ENCODE measurements around the gene PDCD7.

The PDCD7 gene

DNA sequence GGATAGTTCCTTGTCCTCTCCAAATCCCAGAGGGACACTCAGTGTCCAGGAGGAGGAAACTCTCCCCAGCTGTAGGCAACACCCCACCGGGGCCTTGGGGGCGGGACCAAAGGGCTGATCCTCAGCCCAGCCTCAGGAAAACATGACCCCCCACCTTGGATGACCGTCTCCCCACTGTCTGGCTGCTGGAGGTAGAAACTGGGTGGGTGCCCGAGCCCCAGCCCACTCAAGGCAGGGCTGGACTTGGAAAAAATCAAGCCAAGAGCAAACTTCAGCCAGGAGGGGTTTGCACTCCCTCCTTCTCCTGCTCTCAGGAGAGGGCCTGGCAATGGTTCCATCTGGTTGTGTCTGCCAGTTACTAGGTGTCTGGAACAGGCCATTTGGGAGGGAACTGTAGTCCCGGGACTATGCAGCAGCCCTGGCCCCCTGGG, 62.2 kb downstream of the PDCD7 start:
- no peak for DNase-seq

DNA sequence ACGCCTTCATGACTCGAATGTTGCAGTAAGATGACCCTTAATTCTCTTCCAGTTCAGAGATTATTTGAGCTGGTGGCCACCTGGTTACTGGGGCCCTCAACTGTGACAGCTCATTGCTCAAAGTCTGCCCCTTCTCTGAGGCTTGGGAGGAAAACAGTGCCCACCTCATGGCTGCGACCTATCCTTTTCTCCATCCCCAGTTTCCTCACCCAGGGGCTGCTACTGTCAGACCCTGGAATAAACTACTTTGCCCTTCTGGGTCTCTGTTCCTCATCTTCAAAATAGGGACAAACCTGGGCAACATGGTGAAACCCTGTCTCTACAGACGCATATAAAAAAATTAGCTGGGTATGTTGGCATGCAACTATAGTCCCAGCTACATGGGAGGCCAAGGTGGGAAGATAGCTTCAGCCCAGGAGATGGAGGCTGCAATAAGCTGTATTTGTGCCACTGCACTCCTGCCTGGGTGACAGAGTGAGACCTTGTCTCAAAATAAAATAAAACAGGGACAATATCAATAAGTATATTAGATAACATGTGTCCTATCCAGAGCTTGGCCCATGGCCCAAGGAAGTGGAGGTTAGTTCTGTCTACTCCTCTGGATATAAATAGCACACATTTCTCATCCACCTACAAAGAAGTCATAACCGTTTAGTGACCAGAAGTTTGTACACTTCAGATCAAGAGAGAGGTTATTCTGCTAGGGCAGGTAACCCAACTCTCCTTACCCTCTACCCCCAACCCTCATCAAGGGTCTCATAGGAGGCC, 63.6 kb downstream of the PDCD7 start:
- DNase-seq, result no peak

GRCh38 chr15:65069179-65069578, 64.4 kb downstream of the PDCD7 start:
- no peak for DNase-seq

DNA sequence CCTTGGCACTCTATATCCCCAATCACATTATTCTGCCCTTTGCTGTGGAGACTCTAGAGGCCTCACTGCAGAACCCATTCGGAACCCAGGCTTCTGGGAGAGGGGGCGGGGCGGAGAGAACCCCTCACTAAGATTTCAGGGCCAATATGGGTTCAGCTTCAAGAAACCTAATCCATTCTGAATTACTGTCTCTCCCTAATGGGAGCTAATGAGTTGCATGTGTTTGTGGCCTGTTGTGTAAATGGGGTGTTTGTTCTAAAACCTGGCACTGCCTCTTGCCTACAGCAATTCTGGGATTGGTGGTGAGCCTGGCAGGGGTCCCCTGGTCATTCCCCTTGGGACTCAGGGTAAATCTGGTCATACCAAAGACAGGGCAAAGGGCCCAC, 65.2 kb downstream of the PDCD7 start:
- DNase-seq, result no peak

DNA sequence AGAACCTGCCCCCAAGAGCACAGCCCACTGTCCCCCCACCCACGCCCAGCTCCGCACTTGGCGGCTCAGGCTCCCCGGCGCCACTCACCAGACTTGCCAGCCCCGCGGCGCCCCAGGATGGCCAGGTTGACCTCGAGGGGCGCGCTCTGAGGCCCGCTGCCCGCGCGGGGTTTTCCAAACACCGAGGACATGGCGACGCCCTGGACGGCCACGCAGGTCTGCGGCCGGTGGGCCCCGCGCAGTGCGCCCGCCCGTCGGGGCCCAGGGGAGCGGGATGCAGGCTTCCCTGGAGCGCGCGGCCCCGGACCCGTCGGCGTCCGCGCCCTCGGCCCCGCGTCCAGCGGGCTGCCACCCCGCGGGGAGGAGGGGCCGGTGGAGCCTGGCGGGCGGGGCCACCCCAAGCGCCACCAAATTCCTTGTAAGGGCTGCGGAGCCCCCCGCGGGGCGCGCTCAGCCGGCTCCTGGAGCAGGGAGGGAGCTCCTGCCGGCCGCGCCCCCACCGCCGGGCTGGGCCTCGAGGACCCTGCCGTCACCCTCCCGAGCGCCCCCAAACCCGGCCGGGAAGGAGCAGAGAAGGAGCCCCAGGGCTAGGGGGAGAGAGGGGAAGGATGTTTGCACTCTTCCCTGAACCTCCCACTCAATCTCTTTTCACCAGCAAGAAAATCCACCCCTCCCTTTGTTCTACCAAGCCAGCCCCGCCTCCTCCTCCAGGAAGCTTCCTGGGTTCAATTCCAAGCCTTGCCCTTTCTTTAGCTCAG, 65.8 kb downstream of the PDCD7 start, which contains the start of gene RASL12:
Gene RASL12 (minus strand): TSS at position 347 of the 758 bp plus-strand sequence. CDS start 156 bp downstream, at position 191.
- no peak for DNase-seq
